GM19467 (cell line): ENCODE data around the gene HSPA9.
A peak's percentile ranks its signal among the peaks of the same experiment; 100 is the strongest.

Source experiments
- ATAC-seq: cut with Tn5 transposase; IDR thresholded peaks from one replicate; pipeline ENCODE4 v1.9.1; 2021; ENCODE audit warnings: mild to moderate bottlenecking, moderate library complexity; ENCODE audit not compliant: unreplicated experiment

The HSPA9 gene

GRCh38 chr5:138565100-138565821 lies 9.9 kb downstream of the HSPA9 start:
- ATAC-seq = no peak

GRCh38 chr5:138564242-138564641 lies 11.0 kb downstream of the HSPA9 start:
- ATAC-seq = no peak

DNA sequence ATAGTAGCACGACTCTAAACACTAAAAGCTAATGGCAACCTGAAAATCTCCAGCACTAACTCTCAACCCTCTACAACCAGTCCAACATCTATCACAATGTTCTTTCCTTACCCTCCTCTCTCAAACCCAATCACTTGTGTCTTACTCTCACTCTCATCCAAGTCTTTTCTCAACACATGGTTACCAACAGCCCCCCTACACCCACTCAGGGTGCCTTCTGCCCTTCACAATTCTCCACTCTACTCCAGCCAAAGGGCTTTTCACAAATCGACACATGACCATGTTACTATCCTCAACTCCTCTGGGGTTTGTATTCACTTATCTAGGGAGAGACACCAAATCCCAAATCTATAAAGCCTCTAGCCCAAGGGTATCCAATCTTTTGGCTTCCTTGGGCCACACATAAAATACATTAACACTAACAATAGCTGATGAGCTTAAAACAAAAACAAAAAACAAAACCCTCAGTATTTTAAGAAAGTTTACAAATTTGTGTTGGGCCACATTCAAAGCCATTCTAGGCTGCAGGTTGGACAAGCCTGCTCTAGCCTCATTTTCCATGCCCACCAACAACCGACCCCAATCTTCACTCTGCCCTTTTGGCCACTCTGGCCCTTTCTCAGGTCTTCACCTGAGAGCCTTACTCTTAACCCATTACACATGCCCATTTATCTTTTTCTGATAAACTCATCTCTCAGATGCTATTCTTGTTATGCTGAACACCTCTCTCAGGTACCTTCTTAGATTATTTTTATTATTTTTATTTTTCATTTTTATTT lies 11.7 kb downstream of the HSPA9 start:
- no peak for ATAC-seq

DNA sequence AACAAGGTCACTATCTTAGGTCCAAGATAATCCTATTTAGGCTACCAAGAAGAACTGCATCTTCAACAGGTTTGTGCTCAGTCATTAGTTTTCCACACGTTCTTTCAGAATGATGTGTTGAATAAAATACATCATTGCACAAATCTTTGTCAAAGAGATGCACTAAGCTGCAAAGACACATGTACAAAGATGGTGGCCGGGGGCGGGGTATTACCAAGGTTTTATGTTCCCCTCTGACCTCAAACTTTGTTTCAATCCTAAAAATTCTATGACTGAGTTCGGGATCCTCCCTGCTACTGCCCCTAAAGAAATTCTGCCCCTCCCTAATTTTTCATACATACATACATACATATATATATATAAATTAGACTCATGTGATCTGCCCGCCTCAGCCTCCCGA lies 14.2 kb downstream of the HSPA9 start:
- no peak for ATAC-seq

DNA sequence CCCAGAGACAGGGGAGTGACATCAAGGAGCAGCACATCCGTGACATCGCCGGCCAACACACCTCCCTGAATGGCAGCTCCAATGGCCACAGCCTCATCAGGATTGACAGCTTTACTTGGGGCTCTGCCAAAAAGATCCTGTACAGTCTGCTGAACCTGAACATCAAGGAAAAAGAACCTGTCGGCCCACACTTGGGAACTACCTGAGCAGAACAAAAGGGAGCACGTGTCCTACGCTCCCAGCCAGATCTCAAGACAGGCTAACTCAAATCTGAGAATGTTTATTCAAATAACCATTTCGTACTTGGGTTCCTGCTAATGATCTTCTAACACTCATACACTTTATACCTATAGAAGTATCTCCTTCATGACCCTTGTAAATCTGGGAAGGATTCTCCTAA lies 15.3 kb downstream of the HSPA9 start:
- ATAC-seq = no peak

GRCh38 chr5:138557677-138558076 lies 17.5 kb downstream of the HSPA9 start:
- ATAC-seq = no peak

- no peak for ATAC-seq
Observed at GRCh38 chr5:138554143-138554542, 21.1 kb downstream of the HSPA9 start.

DNA sequence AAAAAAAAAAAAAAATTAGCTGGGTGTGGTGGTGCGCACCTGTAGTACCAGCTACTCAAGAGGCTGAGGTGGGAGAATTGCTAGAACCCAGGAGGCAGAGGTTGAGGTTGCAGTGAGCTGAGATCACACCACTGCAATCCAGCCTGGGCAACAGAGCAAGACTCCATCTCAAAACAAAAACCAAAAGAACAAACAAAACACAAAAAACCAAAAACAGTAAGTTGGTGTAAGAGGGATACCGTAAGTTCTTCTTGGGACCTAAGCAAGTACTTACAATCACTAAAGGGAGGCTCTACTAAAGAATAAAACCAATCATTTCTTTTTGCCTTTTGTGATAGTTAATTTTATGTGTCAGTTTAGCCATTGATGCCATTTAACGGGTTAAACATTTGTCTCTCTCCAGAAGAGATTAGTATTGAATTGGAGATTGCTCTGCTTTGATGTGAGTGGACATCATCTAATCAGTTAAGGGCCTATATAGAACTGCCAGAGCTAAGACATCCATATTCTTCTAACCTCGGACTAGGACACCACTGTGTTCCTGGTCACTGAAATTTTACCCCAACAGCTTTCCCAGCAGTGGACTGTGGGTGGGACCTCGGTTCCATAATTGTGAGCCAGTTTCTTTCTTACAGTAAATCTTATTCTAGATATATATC lies 21.6 kb downstream of the HSPA9 start:
- ATAC-seq = no peak

GRCh38 chr5:138552657-138553056 lies 22.5 kb downstream of the HSPA9 start:
- ATAC-seq = no peak

GRCh38 chr5:138549414-138549813 lies 25.8 kb downstream of the HSPA9 start:
- ATAC-seq = no peak

DNA sequence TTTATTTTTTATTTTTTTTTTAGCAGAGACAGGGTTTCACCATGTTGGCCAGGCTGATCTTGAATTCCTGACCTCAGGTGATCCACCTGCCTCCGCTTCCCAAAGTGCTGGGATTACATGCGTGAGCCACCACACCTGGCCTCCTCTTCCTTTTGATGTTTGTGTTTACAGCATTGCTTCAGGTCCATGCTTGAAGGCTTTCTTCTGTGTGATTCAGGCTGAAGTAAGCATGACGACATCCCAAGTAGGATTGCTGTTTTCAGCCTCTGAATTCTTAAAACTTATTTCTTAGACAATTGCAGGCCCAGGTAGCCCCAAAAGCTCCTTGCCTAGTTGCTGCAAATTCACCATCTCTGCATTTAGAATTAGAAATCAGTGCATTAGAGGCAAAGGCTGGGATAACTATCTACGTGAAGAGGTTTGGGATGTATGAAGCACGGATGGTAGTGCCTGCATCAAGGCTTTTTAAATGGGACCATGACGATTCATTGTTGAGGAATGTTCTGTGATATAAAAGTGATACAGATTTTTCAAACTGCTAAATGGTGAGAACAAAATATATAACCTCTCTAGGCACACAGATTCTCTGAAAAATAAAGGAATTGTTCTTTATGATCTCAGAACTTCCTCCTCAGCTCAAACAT lies 29.2 kb downstream of the HSPA9 start:
- no peak for ATAC-seq

DNA sequence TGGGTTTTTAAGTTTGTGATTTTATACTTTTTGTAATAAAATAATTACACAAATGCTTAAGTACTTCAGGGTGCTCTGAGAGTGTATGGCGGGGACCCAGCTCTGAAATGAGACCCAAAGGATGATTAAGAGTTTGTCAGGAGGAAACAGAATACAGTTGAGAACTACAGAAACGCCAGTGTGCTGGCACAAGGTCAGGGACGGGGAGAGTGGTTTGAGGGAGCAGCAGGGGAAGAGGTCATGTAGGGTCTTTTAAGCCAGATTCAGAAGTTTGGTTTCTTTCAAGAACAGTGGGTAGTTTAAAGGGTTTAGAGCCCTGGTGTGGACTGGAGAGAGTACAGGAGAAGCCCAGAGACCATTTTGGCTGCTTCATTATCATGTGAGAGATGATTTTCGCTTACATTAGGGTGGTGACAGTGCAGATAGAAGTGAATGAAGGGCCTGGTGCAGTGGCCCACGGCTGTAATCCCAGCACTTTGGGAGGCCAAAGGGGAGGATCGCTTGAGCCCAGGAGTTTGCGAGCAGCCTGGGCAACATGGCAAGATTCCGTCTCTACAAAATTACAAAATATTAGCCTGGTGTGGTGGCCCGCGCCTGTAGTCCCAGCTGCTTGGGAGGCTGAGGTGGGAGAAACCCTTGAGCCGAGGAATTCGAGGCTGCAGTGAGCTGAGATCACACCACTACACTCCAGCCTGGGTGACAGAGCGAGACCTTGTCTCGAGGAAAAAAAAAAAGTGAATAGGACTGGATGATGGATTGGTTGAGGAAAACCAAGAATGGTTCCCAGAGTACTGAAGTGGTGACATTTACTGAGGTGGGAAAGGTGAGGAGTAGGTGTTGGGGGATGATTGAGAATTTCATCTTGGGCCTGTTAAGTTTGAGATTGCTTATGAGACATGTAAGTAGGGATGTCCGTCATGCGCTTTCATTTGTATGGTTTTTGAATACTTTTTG lies 30.7 kb downstream of the HSPA9 start:
- ATAC-seq = no peak

GRCh38 chr5:138543730-138544104 lies 31.5 kb downstream of the HSPA9 start:
- ATAC-seq = peak; percentile 31

DNA sequence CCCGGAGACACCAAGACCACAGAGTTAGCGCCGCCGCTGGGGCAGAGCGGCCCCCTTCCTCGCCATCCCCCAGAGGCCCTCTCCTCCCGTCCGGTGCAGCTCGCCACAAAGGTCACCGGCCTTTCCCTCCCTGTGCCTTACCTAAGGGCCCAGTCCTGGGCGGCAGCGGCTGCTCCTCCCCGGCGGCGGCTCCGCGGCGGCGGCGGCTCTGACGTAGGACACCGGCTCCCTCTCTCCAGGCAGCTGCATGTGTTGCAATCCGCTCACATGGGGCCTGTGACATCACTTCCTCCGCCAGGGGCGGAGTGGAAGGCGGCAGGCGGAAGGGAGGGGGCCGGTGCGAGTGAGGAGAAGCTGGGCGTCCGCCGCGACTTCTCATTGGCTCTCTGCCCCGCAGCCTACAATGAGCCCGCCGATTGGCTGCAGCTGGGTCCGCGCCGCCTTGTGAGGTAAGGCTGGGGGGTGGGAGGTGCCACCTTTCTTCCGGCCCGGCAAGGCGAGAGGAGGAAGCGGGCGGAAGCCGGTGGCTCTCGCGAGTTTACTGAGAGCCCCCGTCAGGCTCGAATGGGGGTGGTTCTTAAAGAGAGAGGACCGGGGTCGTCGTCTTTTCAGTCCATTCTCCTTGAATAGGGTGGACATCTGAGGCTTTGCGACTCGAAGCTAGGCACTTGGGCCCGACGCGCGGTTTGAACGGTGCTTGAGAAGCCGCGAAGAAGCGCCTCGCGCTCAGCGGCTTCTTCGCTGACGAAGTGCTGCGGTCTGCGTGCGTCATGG lies 32.1 kb downstream of the HSPA9 start, which contains the start of gene ETF1:
TSS of gene ETF1 (minus strand) at position 281 of the 774 bp plus-strand sequence. CDS start 318 bp downstream, outside the sequence.
- ATAC-seq = peak; percentile 92

GRCh38 chr5:138542180-138542955 lies 32.8 kb downstream of the HSPA9 start:
- ATAC-seq = peak; percentile 0

- ATAC-seq = no peak
Observed at GRCh38 chr5:138541511-138542179, 33.6 kb downstream of the HSPA9 start.

DNA sequence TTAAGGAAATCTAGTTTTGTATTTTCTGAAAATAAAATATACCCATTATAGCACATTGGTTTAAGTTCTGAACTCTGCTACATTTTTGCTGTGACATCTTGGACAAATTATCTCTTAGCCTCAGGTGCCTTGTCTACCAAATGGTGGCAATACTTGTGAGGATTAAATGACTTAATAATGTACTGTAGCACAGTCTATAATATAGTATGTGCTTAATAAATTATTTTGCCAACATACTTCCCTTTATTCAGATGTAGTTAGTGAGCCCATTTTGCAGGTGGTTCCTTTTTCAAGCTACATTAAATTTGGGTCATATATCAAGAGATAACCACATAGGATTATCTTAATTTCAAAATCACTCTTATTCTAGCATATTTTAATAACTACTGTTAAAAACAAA lies 35.4 kb downstream of the HSPA9 start:
- no peak for ATAC-seq
